Common myeloid progenitor, CD34-positive (primary cell): ENCODE data around the gene SCYGR3.

ENCODE experiments used
- CTCF ChIA-PET: fragments of 350-600 bp; sonication (Branson Sonifier 250); formaldehyde crosslinking; loops from one replicate; lab custom pipeline; 2021; ENCODE audit warnings: antibody characterized with exemption; lab: Charles Lee
- POLR2A ChIA-PET: fragments of 350-600 bp; sonication (Branson Sonifier 250); formaldehyde crosslinking; loops from one replicate; lab custom pipeline; 2021; ENCODE audit warnings: antibody characterized with exemption; lab: Charles Lee
- DNase-seq, 3 donors: peaks; one replicate each; pipeline versions ENCODE4 v3.0.0 to v3.0.0-alpha.2; 2013
- H3K27ac ChIP-seq, 2 experiments: 1 replicate in 1 of 2; 2 replicates in 1 of 2; pipeline ENCODE4 v1.7.0; 2013; ENCODE audit warnings: inconsistent platforms in 2 of 2, low read length in 2 of 2, mild to moderate bottlenecking in 2 of 2, low read depth in 1 of 2, moderate library complexity in 1 of 2; ENCODE audit not compliant: severe bottlenecking in 2 of 2, insufficient read depth in 1 of 2, poor library complexity in 1 of 2
- H3K27me3 ChIP-seq, 5 experiments: replicated peaks in 2 of 5; 1 replicate in 3 of 5; 2 replicates in 2 of 5; pipeline versions ENCODE4 v1.6.1 to v1.7.0; 2013; ENCODE audit warnings: low read length in 4 of 5, mild to moderate bottlenecking in 2 of 5, moderate library complexity in 2 of 5, inconsistent platforms in 1 of 5; ENCODE audit not compliant: insufficient read depth in 5 of 5, control insufficient read depth in 4 of 5
- H3K36me3 ChIP-seq, 4 experiments: 1 replicate in 2 of 4; 2 replicates in 2 of 4; pipeline versions ENCODE4 v1.6.1 to v1.7.0; 2013; ENCODE audit warnings: low read length in 3 of 4, control low read depth in 1 of 4, mild to moderate bottlenecking in 1 of 4; ENCODE audit not compliant: control insufficient read depth in 4 of 4, insufficient read depth in 4 of 4
- H3K4me1 ChIP-seq, 4 experiments: 1 replicate in 3 of 4; 2 replicates in 1 of 4; pipeline versions ENCODE4 v1.6.1 to v1.7.1; 2013; ENCODE audit warnings: low read length in 3 of 4, mild to moderate bottlenecking in 3 of 4, control low read depth in 1 of 4, inconsistent platforms in 1 of 4, moderate library complexity in 1 of 4; ENCODE audit not compliant: control insufficient read depth in 4 of 4, insufficient read depth in 4 of 4; ENCODE audit errors: control extremely low read depth in 1 of 4
- H3K4me3 ChIP-seq, 7 experiments: 1 replicate in 4 of 7; 2 replicates in 3 of 7; pipeline versions ENCODE4 v1.5.1 to v1.7.0; 2013; ENCODE audit warnings: mild to moderate bottlenecking in 7 of 7, low read length in 6 of 7, moderate library complexity in 6 of 7, inconsistent platforms in 2 of 7, low read depth in 2 of 7, control low read depth in 1 of 7; ENCODE audit not compliant: insufficient read depth in 4 of 7, control insufficient read depth in 1 of 7; ENCODE audit errors: extremely low read depth in 1 of 7
- H3K9me3 ChIP-seq, 5 experiments: 1 replicate in 4 of 5; 2 replicates in 1 of 5; pipeline versions ENCODE4 v1.6.1 to v1.7.1; 2013; ENCODE audit warnings: low read length in 4 of 5, mild to moderate bottlenecking in 2 of 5, inconsistent platforms in 1 of 5, low read depth in 1 of 5, moderate library complexity in 1 of 5; ENCODE audit not compliant: control insufficient read depth in 4 of 5, insufficient read depth in 2 of 5; ENCODE audit errors: control extremely low read depth in 1 of 5
- WGBS: methylation state at CpG from one replicate; pipeline ENCODE4 v1.1.5; 2013; ENCODE audit not compliant: insufficient coverage; 5-methylcytosine and 5-hydroxymethylcytosine counted together

SCYGR3 gene

DNA sequence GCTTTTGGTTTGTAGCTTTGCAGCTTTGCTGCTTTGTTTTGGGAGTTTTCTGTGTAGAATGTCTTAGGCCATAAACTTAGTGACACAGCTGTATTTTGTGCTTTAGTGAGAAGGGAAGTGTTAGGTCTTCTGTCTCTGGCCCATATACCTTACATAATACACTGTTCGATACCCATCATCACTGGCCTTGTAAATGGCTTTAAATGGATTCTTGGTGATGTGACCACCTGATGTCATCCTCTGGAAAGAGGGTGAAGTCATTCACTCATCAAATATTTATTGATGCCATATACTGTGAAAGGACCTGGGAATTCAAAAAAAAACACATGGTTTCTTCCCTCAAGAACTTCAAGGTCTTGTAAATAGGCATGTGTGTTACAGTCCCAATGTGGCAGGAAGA, 34.8 kb downstream of the SCYGR3 start:
- POLR2A ChIA-PET, result no interaction called here
- CTCF ChIA-PET, result no interaction called here

DNA sequence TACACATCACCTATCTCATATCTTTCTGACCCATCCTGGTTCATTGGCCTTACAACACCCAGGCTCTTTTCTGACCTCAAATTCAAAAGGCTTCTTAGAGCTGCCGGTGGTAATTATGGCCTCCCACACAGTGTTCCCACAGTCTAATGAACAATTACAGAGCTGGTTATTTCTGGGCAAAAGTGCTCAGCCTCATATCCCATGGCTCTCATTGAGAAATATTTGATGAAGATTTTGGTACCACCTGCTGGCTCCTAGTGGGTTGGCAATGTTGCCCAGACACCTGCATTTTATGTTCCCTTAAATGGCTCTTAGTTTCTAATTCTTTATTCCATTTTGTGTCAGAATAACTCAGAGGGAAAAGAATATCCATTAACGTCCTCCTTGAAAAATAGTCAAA, 36.0 kb downstream of the SCYGR3 start:
- CTCF ChIA-PET, result interaction anchor here (1.2 kb wide), 1 partner anchor 11 kb away, joined by 5 read pairs; no protein-coding TSS in a partner anchor
- no peak overlapping the region for H3K27ac ChIP-seq
- DNase-seq, result peak in 2 of 3 donors; percentile 4 to 8
- no peaks in the 10 kb centered on the region for H3K4me1 ChIP-seq
- POLR2A ChIA-PET, result no interaction called here
- 100% methylated on average over 2 of the region's 2 CpGs for WGBS
- no peaks in the 10 kb centered on the region for H3K36me3 ChIP-seq
- H3K9me3 ChIP-seq, result peaks cover 0 to 6% (median 0%) of the 10 kb centered on the region in 5 experiments
- H3K4me3 ChIP-seq, result no peak overlapping the region
- H3K27me3 ChIP-seq, result peaks cover 0 to 2% (median 0%) of the 10 kb centered on the region in 5 experiments

More for the DNA sequence above, 34.8 kb downstream of the SCYGR3 start:
- WGBS, result no CpG with 5 or more reads among the region's 1 CpG
- Histone ChIP-seq H3K27ac (no peak overlapping the region), H3K4me1 (no peaks in the 10 kb centered on the region), H3K27me3 (no peaks in the 10 kb centered on the region), H3K9me3 (peaks cover 0 to 6% (median 0%) of the 10 kb centered on the region in 5 experiments), H3K4me3 (no peak overlapping the region), H3K36me3 (no peaks in the 10 kb centered on the region)
- DNase-seq, result no peak

DNA sequence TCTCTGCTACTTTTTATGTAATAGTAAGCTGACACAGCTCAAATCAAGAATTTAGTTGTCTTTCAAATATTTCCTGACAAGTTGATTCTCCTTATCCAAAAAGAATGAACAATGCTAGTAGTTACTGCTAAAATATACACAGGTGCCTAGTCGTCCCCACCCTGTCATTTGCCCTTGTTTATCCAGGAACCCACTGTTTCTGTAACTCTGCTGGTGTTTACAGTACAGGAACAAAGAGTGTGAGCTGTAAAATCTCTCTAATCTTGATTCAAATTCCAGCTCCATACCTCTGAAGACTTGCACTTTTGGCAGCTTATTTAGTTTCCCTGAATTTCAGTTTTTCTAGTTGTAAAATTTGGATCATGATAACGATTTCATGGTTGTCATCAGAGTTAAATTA, 37.1 kb downstream of the SCYGR3 start:
- H3K27me3 ChIP-seq, result peaks cover 0 to 2% (median 0%) of the 10 kb centered on the region in 5 experiments

DNA sequence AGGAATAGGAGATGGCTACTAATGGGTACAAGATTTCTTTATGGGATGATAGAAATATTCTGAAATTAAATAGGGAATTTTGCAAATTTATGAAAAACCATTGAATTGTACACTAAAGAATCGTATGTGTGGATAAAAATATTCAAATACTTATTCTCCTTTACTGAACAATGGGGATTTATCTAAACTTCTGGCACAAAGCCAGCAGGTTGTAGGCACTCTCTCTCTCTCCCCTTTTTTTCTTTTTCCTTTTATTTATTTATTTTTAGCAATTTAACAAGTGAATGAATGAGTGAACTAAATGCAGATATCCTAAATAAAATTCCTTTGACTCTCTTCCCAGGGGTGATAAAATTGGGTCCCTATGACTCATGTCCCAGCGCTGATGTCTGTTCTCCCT, 37.8 kb downstream of the SCYGR3 start:
- peaks cover 0 to 2% (median 0%) of the 10 kb centered on the region in 5 experiments for H3K27me3 ChIP-seq
- 92% methylated on average over 1 of the region's 2 CpGs for WGBS
- ChIA-PET POLR2A (no interaction called here), CTCF (no interaction called here)
- no peaks in the 10 kb centered on the region for H3K9me3 ChIP-seq
- no peak overlapping the region for H3K4me3 ChIP-seq
- H3K27ac ChIP-seq, result no peak overlapping the region
- H3K4me1 ChIP-seq, result no peaks in the 10 kb centered on the region
- no peaks in the 10 kb centered on the region for H3K36me3 ChIP-seq
- no peak for DNase-seq

More for the DNA sequence above, 37.1 kb downstream of the SCYGR3 start:
- CTCF ChIA-PET, result no interaction called here
- Histone ChIP-seq H3K4me1 (no peaks in the 10 kb centered on the region), H3K36me3 (no peaks in the 10 kb centered on the region), H3K4me3 (no peak overlapping the region), H3K9me3 (peaks cover 0 to 3% (median 0%) of the 10 kb centered on the region in 5 experiments), H3K27ac (no peak overlapping the region)
- WGBS, result no CpG with 5 or more reads among the region's 2 CpGs
- POLR2A ChIA-PET, result no interaction called here
- no peak for DNase-seq

DNA sequence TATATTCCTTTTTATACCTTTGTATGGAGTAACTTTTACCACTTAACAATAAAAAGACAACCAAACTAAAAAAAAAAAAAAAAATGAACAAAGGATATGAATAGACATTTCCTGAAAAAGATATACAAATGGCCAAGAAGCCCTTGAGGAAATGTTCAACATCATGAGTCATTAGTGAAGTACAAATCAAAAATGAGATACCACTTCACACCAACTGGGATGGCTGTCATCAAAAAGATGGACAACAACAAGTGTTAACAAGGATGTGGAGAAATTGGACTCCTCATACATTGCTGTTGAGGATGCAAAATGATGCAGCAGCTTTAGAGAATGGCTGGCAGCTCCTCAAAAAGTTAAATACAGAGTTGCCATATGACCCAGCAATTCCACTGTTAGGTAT, 38.5 kb downstream of the SCYGR3 start:
- CTCF ChIA-PET, result interaction anchor here (0.6 kb wide), 1 partner anchor 769 kb away, joined by 3 read pairs; no protein-coding TSS in a partner anchor
- H3K4me1 ChIP-seq, result no peaks in the 10 kb centered on the region
- H3K27ac ChIP-seq, result no peak overlapping the region
- DNase-seq, result no peak
- H3K27me3 ChIP-seq, result peaks cover 0 to 2% (median 0%) of the 10 kb centered on the region in 5 experiments
- H3K4me3 ChIP-seq, result no peak overlapping the region
- POLR2A ChIA-PET, result no interaction called here
- H3K9me3 ChIP-seq, result no peaks in the 10 kb centered on the region
- H3K36me3 ChIP-seq, result no peaks in the 10 kb centered on the region

DNA sequence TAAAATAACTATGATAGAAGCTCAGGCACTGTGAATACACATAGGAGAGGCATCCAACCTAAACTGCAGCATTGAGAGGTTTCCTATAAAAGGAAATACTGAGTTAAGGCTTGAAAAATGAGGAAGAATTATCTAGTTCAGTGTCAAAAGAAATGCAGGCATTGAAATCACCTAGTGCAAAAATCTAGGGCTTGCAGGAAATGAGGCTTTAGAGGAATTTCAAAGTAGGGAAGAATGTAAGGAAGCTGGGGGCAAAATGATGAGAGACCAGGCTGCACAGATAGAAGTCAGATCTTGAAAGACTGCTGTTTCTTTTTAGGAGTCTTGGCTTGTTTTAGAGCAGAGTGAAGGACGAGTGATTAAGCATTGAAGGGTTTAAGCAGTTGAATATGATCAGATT, 44.0 kb downstream of the SCYGR3 start:
- 60% methylated on average over 1 of the region's 1 CpG for WGBS
- Histone ChIP-seq H3K4me1 (no peaks in the 10 kb centered on the region), H3K36me3 (no peaks in the 10 kb centered on the region), H3K4me3 (no peak overlapping the region), H3K27me3 (peaks cover 0 to 2% (median 0%) of the 10 kb centered on the region in 5 experiments), H3K27ac (no peak overlapping the region), H3K9me3 (no peaks in the 10 kb centered on the region)
- DNase-seq, result no peak
- ChIA-PET POLR2A (no interaction called here), CTCF (interaction anchor here (0.7 to 1.3 kb wide), 3 partner anchors 27 to 160 kb away, joined by 3 read pairs; no protein-coding TSS in a partner anchor)

DNA sequence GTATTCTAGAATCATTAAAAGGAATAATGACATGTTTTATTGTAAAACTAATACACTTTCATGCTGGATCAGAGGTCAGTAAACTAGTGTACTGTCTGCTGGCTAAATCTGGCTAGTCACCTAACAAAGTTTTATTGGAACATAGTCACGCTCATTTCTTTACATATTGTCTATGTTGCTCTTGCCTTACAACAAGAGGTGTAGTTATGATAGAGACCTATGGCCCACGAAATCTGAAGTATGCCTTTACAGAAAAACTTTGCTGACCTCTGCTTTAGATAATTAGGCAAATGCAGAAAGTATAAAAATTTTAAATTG, 45.8 kb downstream of the SCYGR3 start:
- Histone ChIP-seq H3K4me1 (no peaks in the 10 kb centered on the region), H3K36me3 (no peaks in the 10 kb centered on the region), H3K27ac (no peak overlapping the region), H3K27me3 (peaks cover 0 to under 1% (median 0%) of the 10 kb centered on the region in 5 experiments), H3K9me3 (no peaks in the 10 kb centered on the region), H3K4me3 (no peak overlapping the region)
- CTCF ChIA-PET, result no interaction called here
- no peak for DNase-seq
- 91% methylated on average over 1 of the region's 2 CpGs for WGBS
- POLR2A ChIA-PET, result no interaction called here
